GM18909 (cell line): ENCODE results near the gene TBL3.

Experiments
- ATAC-seq: cut with Tn5 transposase; IDR thresholded peaks from one replicate; pipeline ENCODE4 v1.9.1; 2021; ENCODE audit warnings: mild to moderate bottlenecking; ENCODE audit not compliant: unreplicated experiment, poor library complexity

The TBL3 gene

DNA sequence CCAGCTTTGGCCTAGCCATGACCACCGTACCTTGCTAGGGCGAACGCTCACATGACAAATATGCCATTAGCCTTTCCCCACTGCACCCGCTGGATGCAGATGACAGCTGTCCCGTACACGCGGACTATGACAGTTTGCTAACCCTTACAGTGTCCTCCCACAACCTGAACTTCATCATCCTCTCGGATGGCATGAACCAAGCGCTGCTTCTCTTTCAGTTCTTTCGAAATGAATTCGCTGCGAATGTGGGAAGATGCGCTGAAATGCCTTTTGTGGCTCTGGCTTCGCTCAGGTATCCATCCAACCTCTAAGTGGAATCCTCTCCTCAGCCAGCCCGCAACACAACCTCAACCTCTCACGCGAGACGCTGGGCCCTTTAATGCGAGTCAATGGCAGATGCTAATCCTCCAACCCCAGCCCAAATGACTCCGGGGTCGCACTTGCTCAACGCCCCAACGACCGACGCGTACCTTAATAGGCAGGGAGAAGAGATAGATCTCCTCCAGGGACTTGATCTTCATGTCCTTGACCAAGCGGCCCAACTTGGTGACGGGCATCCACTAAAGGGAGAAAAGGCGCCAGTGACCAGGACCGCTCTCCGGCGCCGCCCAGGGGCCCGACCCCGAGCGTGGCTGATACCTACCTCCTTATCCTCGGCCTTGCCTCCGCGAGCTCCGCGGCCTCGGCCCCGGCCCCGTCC, 7.9 kb upstream of the TBL3 start:
- peak; percentile 19 for ATAC-seq

DNA sequence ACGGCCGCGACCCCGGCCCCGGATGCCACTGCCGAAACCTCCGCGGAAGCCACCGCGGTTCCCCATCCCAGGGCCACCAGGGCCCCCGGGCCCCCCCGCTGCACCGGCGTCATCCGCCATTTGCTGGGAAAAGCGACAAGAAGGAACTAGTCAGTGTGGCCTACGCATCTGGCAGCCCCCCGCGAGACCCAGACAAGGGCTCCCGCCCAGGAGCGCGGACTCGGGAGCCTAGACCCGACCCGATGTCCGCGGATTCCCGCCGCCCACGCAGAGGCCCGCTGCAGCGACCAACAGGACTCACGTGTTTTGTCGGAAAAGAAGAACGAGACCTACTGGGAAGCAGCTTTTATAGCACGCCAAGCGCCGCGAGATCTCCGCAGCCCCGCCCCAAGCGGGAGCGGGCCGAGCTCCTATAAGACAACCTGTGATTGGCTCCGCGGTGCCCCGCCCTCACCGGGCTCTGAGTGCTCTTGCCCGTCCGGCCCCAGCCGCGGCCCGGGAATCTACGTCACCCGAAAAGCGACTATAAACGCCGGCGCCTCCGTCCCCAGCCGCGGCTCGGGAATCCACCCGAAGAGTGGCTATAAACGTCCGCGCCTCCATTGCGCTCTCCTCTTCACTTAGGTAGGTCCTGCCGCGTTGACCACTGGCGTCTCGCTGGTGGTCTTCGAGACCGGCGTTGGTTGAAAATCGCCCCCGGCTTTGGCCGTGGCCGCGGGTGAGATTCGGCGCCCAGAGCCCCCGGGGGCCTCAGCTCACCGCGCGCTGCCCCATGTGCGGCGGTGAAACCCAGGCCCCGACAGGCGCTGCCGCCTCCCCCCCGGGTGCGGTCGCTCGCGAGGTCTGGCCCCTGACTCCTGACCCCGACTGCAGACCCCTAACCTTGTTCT, 7.1 kb upstream of the TBL3 start, which contains the start of gene RPS2:
TSS of gene RPS2 (minus strand) at position 321 of the 890 bp plus-strand sequence. CDS start at position 120, 201 bp downstream.
- ATAC-seq = peak; percentile 80

DNA sequence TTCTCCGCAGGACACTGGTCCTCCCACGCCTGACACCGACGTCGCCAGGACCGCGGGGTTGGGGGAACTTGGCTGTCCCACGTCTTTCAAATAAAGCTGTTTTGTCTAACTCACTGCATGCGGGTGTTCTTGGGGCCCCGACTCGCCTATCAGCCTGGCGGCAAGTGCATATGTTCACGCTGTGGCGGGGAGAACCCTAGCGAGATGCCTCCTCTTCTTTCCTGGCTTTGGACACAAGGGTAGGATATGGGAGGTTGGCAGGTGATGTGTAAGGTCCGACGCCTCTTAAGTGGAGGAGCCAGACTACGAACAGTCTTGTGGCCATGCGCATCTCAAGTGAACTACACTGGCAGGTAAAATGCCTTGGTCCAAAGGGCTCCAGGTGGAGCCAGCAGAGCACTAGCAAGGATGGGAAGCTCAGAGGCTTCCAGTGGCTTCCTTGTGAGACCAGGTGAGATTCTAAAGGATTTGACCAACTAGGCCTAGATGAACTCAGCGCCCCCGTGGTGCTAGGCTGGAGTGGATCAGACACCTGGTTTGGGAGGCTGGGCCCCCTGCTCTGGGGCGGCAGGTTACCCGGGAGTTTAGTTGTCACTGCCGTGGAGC, 6.4 kb upstream of the TBL3 start:
- ATAC-seq = peak; percentile 2

DNA sequence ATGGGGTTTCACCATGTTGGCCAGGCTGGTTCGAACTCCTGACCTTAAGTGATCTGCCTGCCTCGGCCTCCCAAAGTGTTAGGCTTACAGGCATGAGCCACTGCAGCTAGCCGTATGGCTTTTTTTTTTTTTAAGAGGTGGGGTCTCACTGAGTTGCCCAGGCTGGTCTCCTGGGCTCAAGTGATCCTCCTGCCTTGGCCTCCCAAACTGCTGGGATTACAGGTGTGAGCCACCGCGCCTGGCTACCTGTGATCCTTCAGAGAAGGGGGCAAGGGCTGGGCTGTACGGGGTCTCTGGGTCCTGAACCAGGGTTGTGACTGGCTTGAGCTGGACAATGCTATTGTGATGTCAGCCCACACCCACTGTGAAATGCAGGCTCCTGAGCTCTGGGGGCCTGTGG, 5.4 kb upstream of the TBL3 start, which contains the start of gene RNF151:
TSS of gene RNF151 (plus strand) at position 397 of the 400 bp plus-strand sequence. CDS start 26 bp downstream, outside the sequence.
- ATAC-seq = no peak

DNA sequence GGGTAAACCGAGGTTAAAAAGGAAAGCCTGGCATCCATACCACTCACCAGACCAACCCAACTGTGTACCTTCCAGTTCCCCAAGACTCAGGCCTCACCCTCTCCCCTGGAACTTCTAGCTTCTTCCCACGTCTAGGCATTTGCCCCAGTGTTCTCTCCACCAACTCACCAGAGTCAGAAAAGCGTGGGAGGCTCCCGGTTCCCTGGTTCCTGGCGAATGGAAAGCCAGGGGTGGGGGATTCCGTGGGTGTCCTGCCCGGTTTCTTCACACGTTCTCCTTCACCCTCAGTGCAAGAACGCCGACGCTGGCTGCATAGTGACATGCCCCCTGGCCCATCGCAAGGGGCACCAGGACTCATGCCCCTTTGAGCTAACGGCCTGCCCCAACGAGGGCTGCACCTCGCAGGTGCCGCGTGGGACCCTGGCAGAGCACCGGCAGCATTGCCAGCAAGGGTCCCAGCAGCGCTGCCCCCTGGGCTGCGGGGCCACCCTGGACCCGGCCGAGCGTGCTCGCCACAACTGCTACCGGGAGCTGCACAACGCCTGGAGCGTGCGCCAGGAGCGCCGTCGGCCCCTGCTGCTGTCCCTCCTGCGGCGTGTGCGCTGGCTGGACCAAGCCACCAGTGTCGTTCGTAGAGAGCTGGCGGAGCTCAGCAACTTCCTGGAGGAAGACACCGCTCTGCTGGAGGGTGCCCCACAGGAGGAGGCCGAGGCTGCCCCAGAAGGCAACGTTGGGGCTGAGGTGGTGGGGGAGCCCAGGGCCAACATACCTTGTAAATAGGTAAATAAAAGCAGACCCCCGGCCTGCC, 3.5 kb upstream of the TBL3 start:
- ATAC-seq = no peak

DNA sequence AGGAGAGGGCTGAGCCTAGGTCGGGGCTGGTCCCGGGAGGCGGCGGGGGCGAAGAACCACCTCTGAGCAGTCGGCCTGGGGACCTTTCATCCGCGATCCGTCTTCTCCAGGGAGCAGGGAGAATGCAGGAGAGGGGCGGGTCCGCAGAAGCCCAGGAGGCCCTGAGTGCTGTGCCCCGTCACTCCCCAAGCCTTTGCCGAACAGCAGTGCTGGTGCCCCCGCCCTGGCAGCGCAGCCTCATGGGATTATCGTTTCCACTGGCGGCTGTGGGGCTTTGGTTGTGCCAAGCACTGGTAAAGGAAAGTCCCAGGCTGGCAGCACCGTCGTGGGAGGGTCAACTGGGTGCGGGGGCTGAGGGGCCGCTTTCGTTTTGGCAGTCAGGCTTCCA, 631 bp downstream of the TBL3 start:
- ATAC-seq = no peak

DNA sequence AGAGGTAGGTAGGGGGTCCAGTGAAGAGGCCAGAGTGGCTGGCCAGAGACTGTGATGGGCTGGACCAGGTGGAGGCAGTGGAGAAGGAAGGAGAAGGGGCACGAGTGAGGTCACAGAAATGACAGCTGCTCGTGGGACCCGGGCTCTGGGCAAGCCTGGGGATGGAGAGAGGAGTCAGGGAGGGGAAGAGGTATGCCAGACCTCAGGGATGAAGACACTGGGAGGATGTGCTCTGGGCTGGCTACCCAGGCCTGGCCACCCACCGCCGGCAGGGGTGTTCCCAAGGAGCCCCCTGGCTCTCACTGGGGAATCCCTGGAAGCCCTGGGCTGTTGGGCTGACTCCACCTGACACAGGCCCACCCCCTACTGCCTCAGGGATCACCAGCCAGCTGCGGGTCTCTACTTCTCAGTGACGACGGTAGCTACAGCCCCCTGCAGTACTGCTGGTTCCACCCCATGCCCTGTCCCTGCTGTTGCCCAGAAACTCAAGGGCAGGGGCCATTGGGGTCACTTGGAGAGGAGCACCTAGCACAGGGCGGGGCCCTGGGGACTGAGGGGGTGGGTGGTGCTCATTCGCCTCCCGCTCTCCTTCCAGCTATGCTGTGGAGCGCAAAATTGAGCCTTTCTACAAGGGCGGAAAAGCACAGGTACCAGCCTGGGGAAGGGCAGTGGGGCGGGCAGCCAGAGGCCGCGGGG, 1.8 kb downstream of the TBL3 start:
- no peak for ATAC-seq

DNA sequence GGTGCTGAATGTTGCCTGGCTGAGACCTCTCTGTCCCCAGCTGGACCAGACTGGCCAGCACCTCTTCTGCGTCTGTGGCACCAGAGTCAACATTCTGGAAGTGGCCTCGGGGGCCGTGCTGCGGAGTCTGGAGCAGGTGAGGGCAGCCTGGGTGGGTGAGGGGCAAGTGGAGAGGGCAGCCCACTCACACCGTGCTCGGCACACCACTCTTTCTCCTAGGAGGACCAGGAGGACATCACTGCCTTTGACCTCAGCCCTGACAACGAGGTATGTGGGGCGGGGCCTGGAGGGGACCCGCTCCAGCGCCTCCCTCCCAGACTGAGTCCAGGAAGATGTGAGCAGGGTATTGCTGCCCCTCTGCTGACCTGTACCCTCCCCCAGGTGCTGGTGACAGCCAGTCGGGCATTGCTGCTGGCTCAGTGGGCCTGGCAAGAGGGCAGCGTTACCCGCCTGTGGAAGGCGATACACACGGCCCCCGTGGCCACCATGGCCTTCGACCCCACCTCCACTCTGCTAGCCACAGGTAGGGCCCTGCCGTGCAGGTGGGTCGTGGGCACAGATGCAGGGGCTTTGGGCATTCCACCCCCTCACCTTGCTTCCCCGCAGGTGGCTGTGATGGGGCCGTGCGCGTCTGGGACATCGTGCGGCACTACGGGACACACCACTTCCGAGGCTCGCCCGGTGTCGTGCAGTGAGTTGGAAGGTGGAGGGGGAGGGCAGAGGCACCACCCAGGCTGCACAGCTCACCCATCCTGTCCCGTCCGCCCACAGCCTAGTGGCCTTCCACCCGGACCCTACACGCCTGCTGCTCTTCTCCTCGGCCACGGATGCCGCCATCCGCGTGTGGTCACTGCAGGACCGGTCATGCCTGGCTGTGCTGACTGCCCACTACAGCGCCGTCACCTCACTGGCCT, 2.6 kb downstream of the TBL3 start:
- no peak for ATAC-seq

DNA sequence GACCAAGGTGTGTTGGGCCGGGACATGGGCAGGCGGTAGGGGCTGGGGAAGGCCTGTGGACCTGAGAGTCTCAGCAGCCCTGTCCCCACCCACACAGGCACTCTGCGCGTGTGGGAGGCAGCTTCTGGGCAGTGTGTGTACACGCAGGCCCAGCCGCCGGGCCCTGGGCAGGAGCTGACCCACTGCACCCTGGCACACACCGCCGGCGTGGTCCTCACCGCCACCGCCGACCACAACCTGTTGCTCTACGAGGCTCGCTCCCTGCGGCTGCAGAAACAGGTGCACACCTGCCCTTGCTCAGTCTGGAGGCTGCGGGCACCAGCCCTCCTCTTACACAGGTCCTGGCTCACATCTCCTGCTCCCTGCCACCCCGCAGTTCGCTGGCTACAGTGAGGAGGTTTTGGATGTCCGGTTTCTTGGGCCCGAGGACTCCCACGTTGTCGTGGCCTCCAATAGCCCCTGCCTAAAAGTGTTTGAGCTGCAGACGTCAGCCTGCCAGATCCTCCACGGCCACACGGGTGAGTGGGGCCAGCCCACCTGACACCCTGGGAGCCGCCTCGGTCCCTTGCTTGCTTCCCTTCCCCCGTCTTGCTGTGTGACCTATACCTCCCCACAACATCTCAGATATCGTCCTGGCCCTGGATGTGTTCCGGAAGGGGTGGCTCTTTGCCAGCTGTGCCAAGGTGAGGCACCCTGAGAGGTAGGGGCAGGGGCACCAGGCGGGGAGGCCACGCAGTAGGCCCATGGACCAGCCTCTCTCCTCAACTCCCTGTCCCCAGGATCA, 3.8 kb downstream of the TBL3 start:
- no peak for ATAC-seq

DNA sequence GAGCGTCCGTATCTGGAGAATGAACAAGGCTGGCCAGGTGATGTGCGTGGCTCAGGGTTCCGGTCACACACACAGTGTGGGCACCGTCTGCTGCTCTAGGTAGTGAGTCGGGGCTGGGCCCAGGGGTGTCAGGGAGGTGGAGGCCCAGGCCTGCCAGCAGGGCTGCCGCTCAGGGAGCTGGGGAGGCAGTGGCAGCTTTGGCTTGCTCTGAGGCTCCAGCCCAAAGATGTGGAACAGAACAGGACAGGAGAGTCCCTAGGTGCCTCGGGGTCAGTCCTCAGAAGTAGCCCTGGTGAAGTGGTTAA, 4.3 kb downstream of the TBL3 start:
- no peak for ATAC-seq

DNA sequence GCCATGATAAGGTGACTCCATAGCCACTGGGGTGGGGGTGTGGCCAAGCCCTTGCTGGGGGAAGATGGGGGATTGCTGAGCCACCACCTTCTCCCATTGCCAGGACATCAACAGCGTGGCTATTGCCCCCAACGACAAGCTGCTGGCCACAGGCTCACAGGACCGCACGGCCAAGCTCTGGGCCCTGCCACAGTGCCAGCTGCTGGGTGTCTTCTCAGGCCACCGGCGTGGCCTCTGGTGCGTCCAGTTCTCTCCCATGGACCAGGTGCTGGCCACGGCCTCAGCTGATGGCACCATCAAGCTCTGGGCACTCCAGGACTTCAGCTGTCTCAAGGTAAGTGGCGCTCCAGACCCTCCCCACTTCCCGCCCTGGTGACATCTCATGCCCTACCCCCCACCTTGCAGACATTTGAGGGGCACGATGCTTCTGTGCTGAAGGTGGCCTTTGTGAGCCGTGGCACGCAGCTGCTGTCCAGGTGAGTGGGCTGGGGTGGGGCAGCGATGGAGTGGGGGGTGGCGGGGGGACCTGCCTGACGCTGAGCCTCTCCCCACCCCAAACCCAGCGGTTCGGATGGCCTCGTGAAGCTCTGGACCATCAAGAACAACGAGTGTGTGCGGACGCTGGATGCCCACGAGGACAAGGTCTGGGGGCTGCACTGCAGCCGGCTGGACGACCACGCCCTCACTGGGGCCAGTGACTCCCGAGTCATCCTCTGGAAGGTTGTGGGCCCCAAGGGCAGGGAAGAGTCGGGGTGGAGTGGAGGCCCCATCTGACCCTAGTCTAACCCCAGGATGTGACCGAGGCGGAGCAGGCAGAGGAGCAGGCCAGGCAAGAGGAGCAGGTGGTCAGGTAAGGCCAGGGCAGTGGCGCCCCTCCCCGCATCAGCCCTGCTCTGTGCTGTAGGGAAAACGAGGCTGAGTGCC, 5.4 kb downstream of the TBL3 start:
- ATAC-seq = no peak

DNA sequence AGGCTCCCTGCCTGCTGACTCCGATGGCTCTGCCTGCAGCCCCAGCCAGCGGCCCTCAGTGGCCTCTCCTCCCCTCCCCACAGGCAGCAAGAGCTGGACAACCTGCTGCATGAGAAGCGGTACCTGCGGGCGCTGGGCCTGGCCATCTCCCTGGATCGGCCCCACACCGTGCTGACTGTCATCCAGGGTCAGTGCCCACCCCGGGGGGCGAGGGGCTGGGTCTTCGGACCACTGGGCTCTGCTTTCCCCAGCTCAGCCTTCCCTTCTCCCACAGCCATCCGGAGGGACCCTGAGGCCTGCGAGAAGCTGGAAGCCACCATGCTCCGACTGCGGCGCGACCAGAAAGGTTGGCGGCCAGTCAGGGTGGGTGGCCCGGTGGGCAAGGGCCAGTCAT, 6.0 kb downstream of the TBL3 start:
- ATAC-seq = no peak

DNA sequence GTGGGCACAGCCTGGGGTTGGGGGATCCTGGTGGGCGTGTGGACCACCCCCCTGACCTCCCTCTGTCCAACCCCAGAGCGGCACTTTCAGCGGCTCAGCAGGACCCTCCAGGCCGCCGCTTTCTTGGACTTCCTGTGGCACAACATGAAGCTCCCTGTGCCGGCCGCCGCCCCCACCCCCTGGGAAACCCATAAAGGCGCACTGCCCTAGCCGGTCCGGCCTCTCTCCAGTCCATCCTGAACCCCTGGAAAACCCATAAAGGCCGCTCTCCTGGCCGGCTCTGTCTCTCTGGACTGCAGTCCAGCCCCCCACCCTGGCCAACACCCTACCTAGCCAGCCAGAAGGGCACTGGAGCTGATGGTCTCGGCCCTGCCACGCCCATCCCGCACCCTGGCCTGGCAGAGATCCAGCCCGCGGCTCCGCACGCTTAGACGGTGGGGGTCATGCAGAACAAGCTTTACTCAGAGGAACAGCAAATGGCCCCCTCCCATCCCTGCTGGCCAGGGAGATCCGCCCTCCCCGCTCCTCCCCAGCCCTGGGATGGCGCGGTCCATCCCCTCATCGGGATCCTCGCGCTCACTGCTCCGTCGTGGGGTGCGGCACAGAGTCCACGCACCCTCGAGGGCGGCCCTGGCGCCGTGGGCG, 6.7 kb downstream of the TBL3 start:
- ATAC-seq = no peak

DNA sequence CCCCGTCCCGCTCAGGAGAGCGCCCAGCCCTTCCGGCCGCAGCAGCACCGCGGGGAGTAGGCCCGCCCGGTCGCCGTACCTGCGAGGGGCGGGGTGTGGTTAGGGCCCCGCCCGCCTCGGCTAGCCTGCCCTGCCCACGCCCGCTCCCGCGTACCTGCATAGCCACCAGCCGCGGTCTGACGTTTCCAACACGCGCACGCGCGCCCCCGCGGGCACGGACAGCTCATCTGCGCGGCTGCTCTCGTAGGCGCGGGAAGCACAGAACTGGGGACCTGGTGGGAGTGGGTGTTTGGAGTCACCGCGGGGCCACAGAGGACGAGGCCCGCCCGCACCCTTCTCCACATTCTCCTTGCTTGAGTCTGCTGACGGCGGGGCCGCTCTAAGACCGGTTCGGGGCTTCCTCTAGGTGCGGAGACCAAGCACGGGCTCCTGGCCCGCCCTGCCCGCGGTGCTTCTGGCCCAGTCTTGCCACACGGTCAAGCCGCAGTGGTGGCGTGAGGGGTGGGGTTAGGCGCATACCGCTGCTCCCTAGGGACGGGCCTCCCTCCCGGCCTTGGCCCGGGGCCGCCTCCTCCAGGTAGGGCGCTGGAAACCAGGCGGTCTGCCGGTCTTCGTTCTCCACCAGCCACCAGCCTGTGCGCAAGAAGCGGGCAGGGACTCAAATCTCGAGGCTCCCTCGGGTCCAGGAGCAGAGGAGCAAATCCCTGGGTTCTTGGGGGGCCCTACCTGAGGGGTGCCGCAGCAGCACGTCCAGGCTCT, 7.6 kb downstream of the TBL3 start:
- no peak for ATAC-seq

DNA sequence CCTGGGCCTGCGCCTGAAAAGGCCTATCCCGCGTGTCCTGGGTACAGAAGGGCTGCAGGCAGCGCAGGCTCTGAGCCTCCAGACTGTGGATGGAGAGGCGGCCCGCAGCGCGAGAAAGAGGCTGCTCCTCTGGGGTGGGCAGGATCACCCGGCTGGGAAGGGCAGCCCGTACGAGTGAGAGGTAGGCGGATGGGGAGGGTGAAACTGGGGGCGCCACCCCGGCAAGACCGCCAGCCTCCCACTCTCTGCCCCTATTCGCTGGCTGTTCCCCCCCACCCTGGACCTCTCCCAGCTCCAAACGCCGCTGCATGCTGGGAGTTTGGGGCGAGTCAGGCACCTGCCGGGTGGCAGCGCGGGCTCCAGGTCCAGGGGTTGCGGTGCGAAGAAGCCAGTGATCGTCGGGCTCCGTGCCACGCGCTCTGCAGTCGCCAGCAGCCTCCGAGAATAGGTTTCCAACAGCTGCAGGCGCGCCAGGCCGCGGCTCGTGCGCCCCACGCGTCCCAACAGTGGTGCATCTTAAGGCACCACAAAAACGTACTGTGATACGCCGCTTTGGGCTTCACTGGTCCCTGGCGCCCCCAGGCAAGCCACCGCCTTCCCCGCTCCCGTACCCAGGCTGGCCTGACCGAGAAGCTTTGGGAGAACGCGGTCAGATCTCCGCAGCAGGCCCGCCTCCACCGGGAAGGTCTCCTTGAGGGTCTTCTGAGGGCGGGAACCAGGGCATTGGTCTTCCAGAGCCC, 8.3 kb downstream of the TBL3 start:
- no peak for ATAC-seq
